GM12878 (cell line): ENCODE data around the gene HHIP.

Source experiments
- FOXM1 ChIP-seq: IDR thresholded peaks from 2 replicates; pipeline ENCODE4 v1.6.1; 2012; ENCODE audit warnings: low read depth, mild to moderate bottlenecking, inconsistent platforms, low read length, moderate library complexity
- NR2C1 ChIP-seq: fragments of 450-650 bp; IDR thresholded peaks from 2 replicates; pipeline ENCODE4 v1.6.1; 2017; ENCODE audit warnings: antibody characterized with exemption, mild to moderate bottlenecking, moderate library complexity
- PML ChIP-seq: IDR thresholded peaks from 2 replicates; pipeline ENCODE4 v1.6.1; 2012; ENCODE audit warnings: low read length, inconsistent platforms
- POLR2A ChIP-seq: IDR thresholded peaks from 2 replicates; pipeline ENCODE4 v1.6.1; 2011; ENCODE audit warnings: low read depth, mild to moderate bottlenecking, low read length
- POLR2AphosphoS5 ChIP-seq: IDR thresholded peaks from 2 replicates; pipeline ENCODE4 v1.6.1; 2011; ENCODE audit warnings: mild to moderate bottlenecking, low read length, inconsistent platforms
- RB1 ChIP-seq: fragments of 450-650 bp; formaldehyde crosslinking; IDR thresholded peaks from 2 replicates; pipeline ENCODE4 v1.6.1; 2017; ENCODE audit warnings: mild to moderate bottlenecking, borderline replicate concordance
- YY1 ChIP-seq: IDR thresholded peaks from 2 replicates; pipeline ENCODE4 v1.6.1; 2011; ENCODE audit warnings: low read depth, mild to moderate bottlenecking, low read length
- TF ChIP-seq, protein P1 (sequence below), 3 experiments: IDR thresholded peaks in 2 of 3; conservative IDR thresholded peaks in 1 of 3; 2 replicates each; pipeline ENCODE4 v1.5.1; 2011; ENCODE audit warnings: low read depth in 3 of 3, low read length in 3 of 3, mild to moderate bottlenecking in 3 of 3, control low read depth in 2 of 3, moderate library complexity in 2 of 3, inconsistent platforms in 1 of 3, mixed read lengths in 1 of 3; ENCODE audit not compliant: control insufficient read depth in 2 of 3, insufficient read depth in 1 of 3; ENCODE audit errors: extremely low read depth in 1 of 3
- TF ChIP-seq, protein P2 (sequence below): fragments of 150-350 bp; IDR thresholded peaks from 2 replicates; pipeline ENCODE4 v1.6.1; 2016; ENCODE audit warnings: low read depth, low read length

DNA sequence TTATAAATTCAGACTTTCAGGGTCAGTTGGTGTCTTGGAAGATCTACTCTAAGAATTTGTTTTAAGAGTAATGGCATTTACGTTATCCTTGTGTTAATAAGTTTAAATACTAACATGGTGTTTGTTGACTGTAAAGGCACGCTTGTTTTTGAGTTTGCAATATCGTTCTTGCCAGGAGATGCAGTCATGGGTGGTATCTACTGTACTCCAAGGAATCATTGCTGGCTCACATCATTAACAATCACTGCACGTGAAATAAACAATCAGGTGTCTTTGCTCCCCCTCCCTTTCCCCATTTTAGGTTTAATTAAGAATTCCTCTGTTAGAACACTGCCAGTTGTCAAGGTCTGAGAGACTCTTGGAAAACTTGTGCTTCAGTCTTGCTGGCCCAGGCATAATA is 1.6 kb downstream of the HHIP start:
- no peak for TF ChIP-seq PML
- no peak for TF ChIP-seq POLR2A
- TF ChIP-seq, protein P1, sequence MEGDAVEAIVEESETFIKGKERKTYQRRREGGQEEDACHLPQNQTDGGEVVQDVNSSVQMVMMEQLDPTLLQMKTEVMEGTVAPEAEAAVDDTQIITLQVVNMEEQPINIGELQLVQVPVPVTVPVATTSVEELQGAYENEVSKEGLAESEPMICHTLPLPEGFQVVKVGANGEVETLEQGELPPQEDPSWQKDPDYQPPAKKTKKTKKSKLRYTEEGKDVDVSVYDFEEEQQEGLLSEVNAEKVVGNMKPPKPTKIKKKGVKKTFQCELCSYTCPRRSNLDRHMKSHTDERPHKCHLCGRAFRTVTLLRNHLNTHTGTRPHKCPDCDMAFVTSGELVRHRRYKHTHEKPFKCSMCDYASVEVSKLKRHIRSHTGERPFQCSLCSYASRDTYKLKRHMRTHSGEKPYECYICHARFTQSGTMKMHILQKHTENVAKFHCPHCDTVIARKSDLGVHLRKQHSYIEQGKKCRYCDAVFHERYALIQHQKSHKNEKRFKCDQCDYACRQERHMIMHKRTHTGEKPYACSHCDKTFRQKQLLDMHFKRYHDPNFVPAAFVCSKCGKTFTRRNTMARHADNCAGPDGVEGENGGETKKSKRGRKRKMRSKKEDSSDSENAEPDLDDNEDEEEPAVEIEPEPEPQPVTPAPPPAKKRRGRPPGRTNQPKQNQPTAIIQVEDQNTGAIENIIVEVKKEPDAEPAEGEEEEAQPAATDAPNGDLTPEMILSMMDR (IDR thresholded peaks at IDR 0.05 in 2 of 3, conservative IDR thresholded peaks at IDR 0.05 in 1 of 3; ENCODE audit: control insufficient read depth in 2 of 3, extremely low read depth in 1 of 3, insufficient read depth in 1 of 3, low read depth in 3 of 3, low read length in 3 of 3) = no peak
- no peak for TF ChIP-seq RB1
- TF ChIP-seq FOXM1 = no peak
- no peak for TF ChIP-seq POLR2AphosphoS5
- TF ChIP-seq YY1 = no peak
- no peak for TF ChIP-seq NR2C1
- TF ChIP-seq, protein P2, sequence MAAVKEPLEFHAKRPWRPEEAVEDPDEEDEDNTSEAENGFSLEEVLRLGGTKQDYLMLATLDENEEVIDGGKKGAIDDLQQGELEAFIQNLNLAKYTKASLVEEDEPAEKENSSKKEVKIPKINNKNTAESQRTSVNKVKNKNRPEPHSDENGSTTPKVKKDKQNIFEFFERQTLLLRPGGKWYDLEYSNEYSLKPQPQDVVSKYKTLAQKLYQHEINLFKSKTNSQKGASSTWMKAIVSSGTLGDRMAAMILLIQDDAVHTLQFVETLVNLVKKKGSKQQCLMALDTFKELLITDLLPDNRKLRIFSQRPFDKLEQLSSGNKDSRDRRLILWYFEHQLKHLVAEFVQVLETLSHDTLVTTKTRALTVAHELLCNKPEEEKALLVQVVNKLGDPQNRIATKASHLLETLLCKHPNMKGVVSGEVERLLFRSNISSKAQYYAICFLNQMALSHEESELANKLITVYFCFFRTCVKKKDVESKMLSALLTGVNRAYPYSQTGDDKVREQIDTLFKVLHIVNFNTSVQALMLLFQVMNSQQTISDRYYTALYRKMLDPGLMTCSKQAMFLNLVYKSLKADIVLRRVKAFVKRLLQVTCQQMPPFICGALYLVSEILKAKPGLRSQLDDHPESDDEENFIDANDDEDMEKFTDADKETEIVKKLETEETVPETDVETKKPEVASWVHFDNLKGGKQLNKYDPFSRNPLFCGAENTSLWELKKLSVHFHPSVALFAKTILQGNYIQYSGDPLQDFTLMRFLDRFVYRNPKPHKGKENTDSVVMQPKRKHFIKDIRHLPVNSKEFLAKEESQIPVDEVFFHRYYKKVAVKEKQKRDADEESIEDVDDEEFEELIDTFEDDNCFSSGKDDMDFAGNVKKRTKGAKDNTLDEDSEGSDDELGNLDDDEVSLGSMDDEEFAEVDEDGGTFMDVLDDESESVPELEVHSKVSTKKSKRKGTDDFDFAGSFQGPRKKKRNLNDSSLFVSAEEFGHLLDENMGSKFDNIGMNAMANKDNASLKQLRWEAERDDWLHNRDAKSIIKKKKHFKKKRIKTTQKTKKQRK = no peak
